ENCODE measurements around the gene SNX1. TPM values are rescaled to one million over a fixed set of nuclear protein-coding genes. Genes with fewer than 3 reads are reported as not detected.
A peak's percentile ranks its signal among the peaks of the same experiment; 100 is the strongest.
"Not testable (repeated sequence)": the region's sequence is repeated elsewhere in the genome, so short reads cannot be mapped to it uniquely, and the experiment has no call there.

The SNX1 gene, protein sequence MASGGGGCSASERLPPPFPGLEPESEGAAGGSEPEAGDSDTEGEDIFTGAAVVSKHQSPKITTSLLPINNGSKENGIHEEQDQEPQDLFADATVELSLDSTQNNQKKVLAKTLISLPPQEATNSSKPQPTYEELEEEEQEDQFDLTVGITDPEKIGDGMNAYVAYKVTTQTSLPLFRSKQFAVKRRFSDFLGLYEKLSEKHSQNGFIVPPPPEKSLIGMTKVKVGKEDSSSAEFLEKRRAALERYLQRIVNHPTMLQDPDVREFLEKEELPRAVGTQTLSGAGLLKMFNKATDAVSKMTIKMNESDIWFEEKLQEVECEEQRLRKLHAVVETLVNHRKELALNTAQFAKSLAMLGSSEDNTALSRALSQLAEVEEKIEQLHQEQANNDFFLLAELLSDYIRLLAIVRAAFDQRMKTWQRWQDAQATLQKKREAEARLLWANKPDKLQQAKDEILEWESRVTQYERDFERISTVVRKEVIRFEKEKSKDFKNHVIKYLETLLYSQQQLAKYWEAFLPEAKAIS
- total RNA-seq (2014; rRNA removed; shearing (Covaris generic); ENCODE audit: low replicate concordance), result 80.1 and 97.9 TPM in 2 replicates

DNA sequence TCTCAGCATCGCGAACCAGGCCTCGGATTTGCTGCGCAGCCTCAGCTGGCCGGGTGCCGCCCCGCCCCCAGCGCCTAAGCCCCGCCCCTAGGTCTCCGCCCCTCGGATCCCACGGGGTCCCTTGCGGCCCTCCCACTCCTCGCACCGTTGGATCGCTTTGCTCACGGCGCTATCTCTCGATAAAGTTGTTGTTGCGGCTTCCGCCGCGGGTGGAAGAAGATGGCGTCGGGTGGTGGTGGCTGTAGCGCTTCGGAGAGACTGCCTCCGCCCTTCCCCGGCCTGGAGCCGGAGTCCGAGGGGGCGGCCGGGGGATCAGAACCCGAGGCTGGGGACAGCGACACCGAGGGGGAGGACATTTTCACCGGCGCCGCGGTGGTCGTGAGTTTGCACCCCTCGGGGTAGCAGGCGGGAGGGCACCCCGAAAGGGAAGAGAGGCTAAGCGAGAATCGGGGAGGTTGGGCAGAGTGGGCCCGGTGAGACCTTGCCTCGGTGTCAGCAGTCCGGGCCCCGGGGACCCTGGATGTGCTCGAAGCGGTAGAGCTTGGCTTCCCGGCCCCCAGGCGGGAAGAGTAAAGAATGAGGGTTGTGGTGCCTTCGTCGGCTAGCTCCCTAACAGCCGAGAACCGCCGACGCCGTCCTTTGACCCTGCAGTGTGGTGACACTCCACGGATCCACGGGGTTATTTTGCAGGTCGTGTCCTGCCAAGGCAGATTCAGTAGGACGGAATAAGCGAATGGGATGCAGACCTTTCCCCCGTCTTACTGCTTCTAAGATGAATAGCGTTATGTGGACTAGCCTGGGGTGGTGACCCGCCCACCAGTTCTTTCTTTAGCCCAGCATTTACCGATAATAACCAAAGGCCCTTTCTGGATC, at the start of gene SNX1:
Gene SNX1 (plus strand): TSS at position 188 of the 873 bp plus-strand sequence. CDS start 32 bp downstream, at position 220.
- H3K36me3 ChIP-seq, result 0 out of 2 replicates have a peak, but pooled peaks cover 5% of the 10 kb centered on the region
- H3K27me3 ChIP-seq, result no peaks in the 10 kb centered on the region
- peak; percentile 94 for DNase-seq
- no peaks in the 10 kb centered on the region for H3K9me3 ChIP-seq
- peak within 1 kb of the TSS; percentile 88 for H3K4me3 ChIP-seq

DNA sequence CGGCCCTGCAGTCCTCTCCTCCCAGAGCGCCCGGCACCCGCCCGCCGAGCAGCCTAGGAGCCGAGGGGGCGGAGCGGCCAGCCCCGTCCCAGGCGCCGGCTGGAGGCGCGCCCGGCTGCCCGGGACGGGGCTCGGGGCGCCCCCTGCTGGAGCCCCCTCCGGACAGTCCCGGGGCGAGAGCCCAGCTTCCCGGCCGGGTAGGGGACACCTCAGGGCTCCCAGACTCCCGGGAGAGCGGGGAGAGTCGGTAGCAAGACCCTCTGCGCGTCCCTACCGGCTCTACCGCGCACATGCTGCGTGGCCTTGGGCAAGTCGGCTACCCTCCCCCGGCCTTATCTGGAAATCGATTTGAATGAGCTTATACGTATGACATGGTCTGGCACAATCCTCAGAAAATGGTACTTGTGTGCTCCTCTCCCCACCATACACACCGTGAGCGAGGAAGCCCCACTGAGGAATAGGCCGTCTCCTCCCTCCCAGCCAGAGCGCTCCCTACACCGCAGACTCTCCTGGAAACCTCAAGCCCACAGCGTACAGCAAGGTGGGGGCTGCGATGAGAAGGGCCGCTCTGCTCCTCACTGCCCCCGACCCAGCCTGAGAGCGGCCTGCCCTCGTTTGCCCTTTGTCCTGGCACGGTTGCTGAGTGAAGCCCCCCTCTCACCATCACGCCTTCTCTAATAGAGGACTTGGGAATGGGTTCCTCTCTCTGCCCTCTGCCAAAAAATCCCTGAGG, 49.2 kb upstream of the SNX1 start, which contains the start of gene DAPK2:
Gene DAPK2 (minus strand): TSS at position 65 of the 733 bp plus-strand sequence. CDS start 6,224 bp downstream, outside the sequence.
- peak; percentile 82 for DNase-seq
- H3K27me3 ChIP-seq, result no peaks in the 10 kb centered on the region
- H3K4me3 ChIP-seq, result peak within 1 kb of the TSS; percentile 53
- no peaks in the 10 kb centered on the region for H3K36me3 ChIP-seq
- H3K9me3 ChIP-seq, result no peaks in the 10 kb centered on the region

DNA sequence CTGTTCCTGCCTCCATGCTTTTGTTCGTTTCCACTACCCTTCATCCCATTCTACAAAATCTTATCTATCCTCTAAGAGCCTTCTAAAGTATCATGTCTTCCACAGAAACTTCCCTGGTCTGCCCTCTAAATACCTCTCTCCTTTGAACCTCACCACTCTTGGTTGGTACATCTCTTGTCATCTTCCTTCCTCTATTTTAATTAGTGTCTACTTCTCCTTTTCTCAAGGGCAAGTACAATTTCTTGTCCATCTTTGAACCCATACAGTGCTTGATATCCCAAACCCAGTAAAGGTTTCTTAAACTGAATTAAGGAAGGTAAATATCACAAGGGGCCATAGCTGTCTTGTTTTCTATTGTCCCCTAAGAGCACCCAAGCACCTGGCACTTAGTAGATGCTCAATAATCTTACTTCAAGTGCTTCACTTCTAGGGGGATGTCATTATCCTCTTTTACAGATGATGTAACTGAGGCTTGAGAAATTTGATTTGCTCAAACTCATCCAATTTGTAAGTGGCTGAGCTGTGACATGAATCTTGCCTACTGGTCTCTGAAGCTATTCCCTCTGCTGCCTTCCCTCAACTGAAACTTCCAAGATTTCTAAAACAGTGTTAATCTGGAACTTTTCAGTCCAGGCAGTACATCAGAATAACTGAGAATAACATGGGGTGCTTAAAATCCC, 46.9 kb upstream of the SNX1 start:
- no peak for DNase-seq
- Histone ChIP-seq H3K36me3 (no peaks in the 10 kb centered on the region), H3K4me3 (no peak overlapping the region), H3K9me3 (no peaks in the 10 kb centered on the region), H3K27me3 (no peaks in the 10 kb centered on the region)

DNA sequence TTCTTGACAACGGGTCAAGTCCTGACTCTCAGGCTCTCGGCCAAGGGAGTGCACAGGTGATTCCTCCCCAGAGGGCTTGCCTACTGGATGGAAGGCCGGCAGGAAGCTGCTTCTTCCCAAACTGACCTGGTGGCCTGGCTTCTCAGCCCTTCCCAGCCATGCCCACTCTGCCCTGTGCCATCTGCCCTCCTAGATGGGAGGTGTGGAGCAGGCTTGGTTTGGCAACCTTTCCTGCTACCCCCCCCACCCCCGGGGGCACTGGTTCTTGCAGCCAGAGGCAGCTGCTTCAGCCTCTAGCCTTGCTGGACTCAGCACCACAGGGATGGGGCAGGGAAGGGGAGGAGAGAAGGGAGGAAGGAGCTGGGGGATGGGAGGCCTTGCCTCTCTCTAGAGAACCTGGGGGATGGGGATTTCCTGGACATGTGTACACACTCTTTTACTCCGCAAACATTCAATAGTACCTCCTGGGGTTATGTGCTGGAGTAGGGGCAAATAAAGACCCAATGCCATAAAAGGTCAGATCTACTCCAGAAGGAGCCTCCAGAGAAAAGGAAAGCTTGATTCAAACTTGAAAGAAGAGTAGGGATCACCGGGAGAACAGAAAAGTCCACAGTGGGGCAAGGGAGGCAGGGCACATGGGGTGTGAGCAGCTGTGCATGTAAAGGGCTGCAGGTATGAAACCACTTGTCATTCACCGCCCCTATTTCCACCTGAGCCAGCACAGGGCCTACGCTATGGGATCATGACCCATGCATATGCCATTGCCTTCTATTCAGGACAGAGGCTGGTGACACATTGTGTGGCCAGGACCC, 45.3 kb upstream of the SNX1 start:
- Histone ChIP-seq H3K4me3 (no peak overlapping the region), H3K36me3 (no peaks in the 10 kb centered on the region), H3K9me3 (no peaks in the 10 kb centered on the region), H3K27me3 (no peaks in the 10 kb centered on the region)
- DNase-seq, result no peak

DNA sequence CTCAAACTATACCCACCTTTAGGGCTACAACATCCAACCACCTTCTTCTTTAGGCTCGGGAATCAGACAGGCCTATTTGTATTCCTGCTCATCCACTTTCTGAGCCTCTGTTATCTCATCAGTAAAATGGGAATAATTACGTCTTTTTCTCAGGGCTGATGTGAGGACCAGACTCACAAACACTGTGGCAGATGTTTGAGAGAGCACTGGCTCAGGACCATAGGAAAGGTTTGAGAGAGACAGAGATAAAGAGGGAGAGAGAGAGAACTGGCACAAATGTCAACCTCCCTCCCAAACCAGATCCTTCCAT, 44.7 kb upstream of the SNX1 start:
- no peak for DNase-seq
- Histone ChIP-seq H3K9me3 (no peaks in the 10 kb centered on the region), H3K4me3 (no peak overlapping the region), H3K36me3 (no peaks in the 10 kb centered on the region), H3K27me3 (no peaks in the 10 kb centered on the region)

DNA sequence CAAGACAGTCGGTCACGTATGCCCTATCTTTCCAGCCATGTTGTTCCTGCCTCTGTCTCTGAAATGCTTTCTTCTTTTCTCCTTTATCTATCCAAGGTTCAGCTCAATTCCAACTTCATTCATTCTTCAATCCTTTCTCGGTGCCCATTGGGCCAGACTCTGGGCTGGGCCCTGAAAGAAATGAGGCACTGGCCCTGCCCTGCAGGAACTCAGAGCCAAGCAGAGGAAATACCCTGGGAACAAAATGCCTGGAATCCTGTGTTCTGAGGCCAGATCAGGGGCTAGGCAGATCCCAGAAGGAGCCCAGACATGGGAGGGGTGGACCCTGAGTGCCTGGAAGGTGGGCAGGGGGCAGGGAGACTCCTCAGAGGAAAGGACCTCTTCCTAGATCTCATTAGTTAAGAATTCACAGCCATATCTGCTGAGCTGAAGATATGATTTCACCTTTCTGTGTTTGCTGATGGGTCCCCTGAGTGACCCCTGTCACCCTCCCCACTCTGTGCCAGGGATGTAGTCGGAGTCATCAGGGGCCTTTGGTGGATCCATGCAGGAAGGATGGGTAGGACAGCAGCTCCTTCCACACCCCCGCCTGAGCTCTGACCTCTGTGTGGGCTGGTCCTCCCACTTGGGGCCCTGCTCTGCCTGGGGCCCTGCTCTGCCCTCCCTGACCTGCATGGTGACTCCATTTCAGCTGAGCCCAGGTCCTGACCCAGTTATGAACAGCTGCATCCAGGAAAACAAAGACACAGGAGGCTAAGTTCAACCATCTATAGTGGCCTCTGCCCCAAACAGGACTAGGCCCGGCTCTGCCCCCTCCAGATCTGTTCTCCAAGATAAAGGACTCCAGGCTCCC, 44.1 kb upstream of the SNX1 start:
- Histone ChIP-seq H3K9me3 (no peaks in the 10 kb centered on the region), H3K4me3 (no peak overlapping the region), H3K27me3 (no peaks in the 10 kb centered on the region), H3K36me3 (no peaks in the 10 kb centered on the region)
- DNase-seq, result peak; percentile 21

DNA sequence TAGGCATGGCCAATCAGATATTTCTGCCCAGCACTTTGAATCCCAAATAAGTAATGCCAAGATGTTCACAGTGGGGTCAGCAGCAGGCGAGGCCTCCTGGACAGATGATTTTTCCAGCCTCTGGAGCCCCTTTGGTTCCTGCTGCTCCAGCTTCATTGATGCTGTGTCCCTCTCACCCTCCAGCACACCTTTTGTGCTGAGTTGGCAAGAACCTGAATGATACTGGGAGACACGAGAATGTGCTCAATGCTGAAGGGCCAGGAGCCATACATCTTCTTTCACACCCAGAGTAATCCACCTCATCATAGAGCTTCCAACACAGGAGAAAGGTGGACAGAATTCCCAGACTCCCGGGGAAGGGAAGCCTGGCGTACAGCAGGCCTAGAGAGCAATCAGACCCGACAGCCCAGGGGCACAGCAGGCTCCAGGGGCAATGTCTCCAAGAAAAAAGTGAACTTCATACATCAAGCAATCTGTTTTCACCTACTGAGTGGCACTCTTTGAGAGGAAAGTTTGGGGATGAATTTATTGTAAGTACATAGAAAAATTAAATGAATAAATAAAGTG, 42.8 kb upstream of the SNX1 start:
- no peaks in the 10 kb centered on the region for H3K27me3 ChIP-seq
- no peaks in the 10 kb centered on the region for H3K9me3 ChIP-seq
- no peak for DNase-seq
- H3K36me3 ChIP-seq, result no peaks in the 10 kb centered on the region
- no peak overlapping the region for H3K4me3 ChIP-seq

DNA sequence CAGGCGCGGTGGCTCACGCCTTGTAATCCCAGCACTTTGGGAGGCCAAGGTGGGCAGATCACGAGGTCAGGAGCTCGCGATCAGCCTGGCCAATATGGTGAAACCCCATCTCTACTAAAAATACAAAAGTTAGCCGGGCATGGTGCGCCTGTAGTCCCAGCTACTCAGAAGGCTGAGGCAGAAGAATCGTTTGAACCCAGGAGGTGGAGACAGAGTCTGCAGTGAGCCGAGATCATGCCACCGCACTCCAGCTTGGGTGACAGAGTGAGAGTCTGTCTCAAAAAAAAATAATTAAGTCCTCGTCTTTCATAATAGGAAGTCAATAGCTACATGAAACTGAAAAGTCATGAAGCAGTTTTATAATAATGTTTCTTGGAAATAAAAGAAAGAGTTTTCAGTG, 42.1 kb upstream of the SNX1 start:
- not testable (repeated sequence) for H3K36me3 ChIP-seq, H3K27me3 ChIP-seq, DNase-seq, H3K9me3 ChIP-seq, H3K4me3 ChIP-seq

DNA sequence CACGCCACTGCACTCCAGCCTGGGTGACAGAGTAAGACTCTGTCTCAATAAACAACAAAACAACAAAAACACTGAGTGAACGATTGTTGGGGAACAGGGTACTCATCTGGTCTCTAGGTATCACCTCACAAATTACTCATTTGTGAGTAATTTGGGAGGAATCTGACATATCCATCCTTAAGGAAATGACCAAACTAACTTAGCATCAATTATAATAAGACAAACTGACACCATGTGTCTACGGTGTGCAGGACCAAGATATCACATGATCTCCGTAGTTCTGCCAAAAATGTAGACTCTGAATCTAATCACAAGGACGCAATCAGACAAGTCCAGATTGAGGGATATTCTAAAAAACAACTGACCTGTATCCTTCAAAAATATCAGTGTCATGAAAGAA, 37.5 kb upstream of the SNX1 start:
- DNase-seq, result no peak
- H3K27me3 ChIP-seq, result no peaks in the 10 kb centered on the region
- H3K36me3 ChIP-seq, result no peaks in the 10 kb centered on the region
- H3K4me3 ChIP-seq, result no peak overlapping the region
- H3K9me3 ChIP-seq, result peaks cover 2% of the 10 kb centered on the region; the same call in 1 of the 2 replicates

DNA sequence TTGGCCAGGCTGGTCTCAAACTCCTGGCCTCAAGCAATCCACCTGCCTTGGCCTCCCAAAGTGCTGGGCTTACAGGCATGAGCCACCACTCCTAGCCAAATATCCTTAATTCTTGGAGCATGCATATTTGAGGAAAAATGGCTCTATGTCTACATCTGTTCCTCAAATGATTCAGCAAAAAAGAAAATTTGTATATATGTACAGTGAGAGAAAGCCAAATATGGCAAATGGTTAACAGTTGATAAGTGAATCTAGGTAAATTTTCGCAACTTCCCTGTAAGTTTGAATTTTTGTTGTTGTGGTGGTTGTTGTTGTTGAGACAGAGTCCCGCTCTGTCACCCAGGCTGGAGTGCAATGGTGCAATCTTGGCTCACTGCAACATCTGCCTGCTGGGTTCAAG, 36.7 kb upstream of the SNX1 start:
- not testable (repeated sequence) for H3K27me3 ChIP-seq, H3K36me3 ChIP-seq, H3K4me3 ChIP-seq, DNase-seq, H3K9me3 ChIP-seq

DNA sequence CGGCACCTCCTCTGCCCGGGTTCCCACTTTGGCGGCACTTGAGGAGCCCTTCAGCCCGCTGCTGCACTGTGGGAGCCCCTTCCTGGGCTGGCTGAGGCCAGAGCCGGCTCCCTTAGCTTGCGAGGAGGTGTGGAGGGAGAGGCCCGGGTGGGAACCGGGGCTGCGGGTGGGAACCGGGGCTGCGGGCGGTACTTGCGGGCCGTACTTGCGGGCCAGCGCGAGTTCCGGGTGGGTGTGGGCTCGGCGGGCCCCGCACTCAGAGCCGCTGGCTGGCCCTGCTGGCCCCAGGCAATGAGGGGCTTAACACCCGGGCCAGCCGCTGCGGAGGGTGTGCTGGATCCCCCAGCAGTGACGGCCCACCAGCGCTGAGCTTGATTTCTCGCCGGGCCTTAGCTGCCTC, 35.1 kb upstream of the SNX1 start:
- DNase-seq, result no peak
- Histone ChIP-seq H3K27me3 (no peaks in the 10 kb centered on the region), H3K4me3 (no peak overlapping the region), H3K36me3 (no peaks in the 10 kb centered on the region), H3K9me3 (peaks cover 2% of the 10 kb centered on the region; the same call in 1 of the 2 replicates)

DNA sequence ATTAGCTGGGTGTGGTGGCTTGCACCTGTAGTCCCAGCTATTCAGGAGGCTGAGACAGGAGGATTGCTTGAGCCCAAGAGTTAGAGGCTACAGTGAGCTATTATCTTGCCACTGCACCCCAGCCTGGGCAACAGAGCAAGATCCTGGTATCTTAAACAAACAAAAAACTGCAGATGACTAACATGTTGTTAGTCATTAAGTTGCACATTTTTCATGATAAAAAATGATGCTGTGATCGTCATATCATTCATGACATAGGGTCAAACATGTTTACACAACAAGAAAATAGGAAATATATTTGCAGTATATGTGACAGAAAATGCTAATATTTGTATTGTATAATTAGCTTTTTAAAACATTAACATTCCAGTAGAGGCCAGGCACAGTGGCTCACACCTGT, 29.3 kb upstream of the SNX1 start:
- H3K9me3 ChIP-seq, result no peaks in the 10 kb centered on the region
- H3K27me3 ChIP-seq, result no peaks in the 10 kb centered on the region
- H3K4me3 ChIP-seq, result no peak overlapping the region
- no peak for DNase-seq
- H3K36me3 ChIP-seq, result no peaks in the 10 kb centered on the region; the same call in 1 of the 2 replicates

DNA sequence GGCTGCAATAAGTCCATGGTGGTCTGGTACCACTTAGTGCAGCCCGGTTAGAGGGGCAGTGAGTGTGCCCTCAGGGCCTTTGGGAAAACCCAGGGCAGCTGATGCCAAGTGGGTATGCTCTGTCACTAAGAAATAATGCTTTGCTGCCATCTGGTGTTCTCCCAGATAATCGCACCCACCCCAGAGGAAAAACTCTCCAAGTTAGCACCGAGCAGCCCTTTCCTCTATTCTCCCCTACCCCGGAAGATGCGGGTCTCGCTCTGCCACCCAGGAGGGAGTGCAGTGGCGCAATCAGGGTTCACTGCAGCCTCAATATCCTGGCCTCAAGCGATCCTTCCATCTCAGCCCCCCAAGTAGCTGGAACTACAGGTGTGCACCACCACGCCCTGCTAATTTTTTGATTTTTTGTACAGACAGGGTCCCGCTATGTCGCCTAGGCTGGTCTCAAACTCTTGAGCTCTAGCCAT, 28.2 kb upstream of the SNX1 start:
- peak; percentile 46 for DNase-seq
- H3K9me3 ChIP-seq, result no peaks in the 10 kb centered on the region
- peaks cover 9% of the 10 kb centered on the region for H3K36me3 ChIP-seq
- H3K27me3 ChIP-seq, result no peaks in the 10 kb centered on the region
- no peak overlapping the region for H3K4me3 ChIP-seq

DNA sequence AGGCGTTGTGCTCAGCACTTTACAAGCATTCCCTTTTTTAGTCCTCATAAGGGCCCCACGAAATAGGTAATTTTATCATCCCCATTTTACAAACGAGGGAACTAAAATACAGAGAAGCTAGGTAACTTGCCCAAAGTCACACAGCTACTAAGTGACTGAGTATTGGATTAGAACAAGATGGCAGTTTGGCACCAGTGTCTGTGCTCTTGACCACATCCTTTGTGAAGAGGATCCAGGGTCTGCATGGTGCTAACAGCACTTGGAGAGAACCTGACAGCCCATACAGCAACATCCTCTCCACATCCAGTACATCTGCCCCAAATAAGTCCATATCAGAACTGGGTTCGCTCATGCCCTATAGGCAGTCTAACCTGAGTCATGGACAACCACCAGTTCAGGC, 27.6 kb upstream of the SNX1 start:
- Histone ChIP-seq H3K4me3 (no peak overlapping the region), H3K27me3 (no peaks in the 10 kb centered on the region), H3K36me3 (peaks cover 9% of the 10 kb centered on the region), H3K9me3 (no peaks in the 10 kb centered on the region)
- DNase-seq, result no peak

Data from MG63 (cell line).